Activated naive CD8-positive, alpha-beta T cell treated with anti-CD3 and anti-CD28 coated beads, Interleukin-2, amount 50 U/mL, for 16 hours (primary cell): ENCODE data around the gene ESRRG.

ENCODE experiments used
- DNase-seq: peaks from one replicate; pipeline ENCODE4 v3.0.0-alpha.2; 2020; ENCODE audit warnings: low read depth, low spot score

Gene ESRRG

GRCh38 chr1:216518844-216519627 lies 204.2 kb downstream of the ESRRG start:
- DNase-seq: no peak

GRCh38 chr1:216502528-216503162 lies 220.6 kb downstream of the ESRRG start:
- no peak for DNase-seq

GRCh38 chr1:216500273-216500967 lies 222.8 kb downstream of the ESRRG start:
- no peak for DNase-seq

GRCh38 chr1:216499581-216500272 lies 223.5 kb downstream of the ESRRG start:
- DNase-seq: no peak

GRCh38 chr1:216498277-216498676 lies 225.0 kb downstream of the ESRRG start:
- DNase-seq: no peak

DNA sequence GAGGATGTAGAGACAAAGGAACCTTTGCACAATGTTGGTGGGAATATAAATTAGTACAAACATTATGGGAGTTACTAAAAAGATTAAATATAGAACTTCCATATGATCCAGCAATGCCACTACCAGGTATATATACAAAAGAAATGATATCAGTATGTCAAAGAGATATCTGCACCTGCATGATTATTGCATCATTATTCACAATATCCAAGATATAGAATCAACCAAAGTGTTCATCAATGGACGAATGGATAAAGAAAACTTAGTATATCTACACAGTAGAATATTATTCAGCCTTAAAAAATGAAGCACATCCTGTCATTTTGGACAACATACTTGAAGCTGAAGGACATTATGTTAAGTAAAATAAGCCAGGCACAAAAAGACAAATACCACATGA lies 238.2 kb downstream of the ESRRG start:
- DNase-seq: no peak

- DNase-seq: no peak
Observed at GRCh38 chr1:216483672-216484401, 239.4 kb downstream of the ESRRG start.

DNA sequence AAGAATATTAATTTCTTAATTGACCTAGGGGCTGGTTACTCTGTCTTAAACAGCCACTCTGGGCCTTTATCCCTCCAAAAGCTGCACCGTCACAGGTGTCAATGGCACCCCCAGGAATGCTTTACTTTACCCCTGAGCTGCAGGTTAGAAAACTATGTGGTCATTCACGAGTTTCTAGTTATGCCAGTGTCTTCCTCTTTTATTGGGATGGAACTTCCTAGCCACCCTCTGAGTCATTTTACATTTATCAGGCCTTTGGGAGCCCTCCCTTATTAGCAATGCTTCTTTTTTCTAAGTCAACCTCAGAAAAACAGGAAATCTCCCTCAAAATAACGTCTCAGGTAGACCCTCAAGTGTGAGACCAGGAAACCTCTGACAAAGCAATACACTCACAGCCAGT lies 240.6 kb downstream of the ESRRG start:
- no peak for DNase-seq

DNA sequence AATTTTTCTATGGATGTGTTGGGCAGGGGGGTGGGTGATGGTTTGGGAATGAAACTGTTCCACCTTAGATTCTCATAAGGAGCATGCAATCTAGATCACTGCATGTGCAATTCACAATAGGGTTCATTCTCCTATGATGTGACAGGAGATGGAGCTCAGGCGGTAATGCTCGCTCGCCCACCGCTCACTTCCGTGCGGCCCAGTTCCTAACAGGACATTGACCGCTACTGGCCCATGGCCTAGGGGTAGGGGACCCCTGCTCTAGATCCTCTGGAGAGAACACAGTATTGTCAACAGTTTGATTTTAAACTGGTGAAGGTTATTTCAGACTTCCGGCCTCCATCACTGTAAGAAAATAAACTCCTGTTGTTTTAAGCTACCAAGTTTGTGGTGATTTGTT lies 245.0 kb downstream of the ESRRG start:
- DNase-seq: no peak

DNA sequence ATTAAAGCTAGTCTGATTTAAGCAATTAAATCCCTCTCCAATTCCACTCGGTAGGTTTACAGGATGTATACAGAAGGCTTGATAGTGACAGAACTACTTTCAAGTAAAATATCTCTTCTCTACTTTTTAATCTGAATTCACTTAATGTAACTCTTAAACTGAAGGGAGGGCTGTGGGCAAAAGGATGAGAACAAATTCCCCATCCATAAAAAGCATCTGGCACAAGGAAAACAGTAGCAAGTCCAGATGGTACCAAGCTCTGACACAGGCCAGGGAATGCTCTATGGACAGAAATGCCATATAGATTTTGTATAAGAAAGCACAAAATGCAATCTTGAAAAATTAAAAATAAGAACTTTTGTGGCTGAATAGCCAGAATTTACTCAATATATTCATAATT lies 246.9 kb downstream of the ESRRG start:
- DNase-seq: no peak

- DNase-seq: no peak
Observed at GRCh38 chr1:216475659-216476276, 247.5 kb downstream of the ESRRG start.

GRCh38 chr1:216466162-216466801 lies 256.9 kb downstream of the ESRRG start:
- DNase-seq: no peak

GRCh38 chr1:216464489-216464888 lies 258.7 kb downstream of the ESRRG start:
- DNase-seq: no peak

GRCh38 chr1:216462066-216462775 lies 261.0 kb downstream of the ESRRG start:
- no peak for DNase-seq

- DNase-seq: no peak
Observed at GRCh38 chr1:216461466-216461865, 261.8 kb downstream of the ESRRG start.

- DNase-seq: no peak
Observed at GRCh38 chr1:216459651-216460207, 263.5 kb downstream of the ESRRG start.

DNA sequence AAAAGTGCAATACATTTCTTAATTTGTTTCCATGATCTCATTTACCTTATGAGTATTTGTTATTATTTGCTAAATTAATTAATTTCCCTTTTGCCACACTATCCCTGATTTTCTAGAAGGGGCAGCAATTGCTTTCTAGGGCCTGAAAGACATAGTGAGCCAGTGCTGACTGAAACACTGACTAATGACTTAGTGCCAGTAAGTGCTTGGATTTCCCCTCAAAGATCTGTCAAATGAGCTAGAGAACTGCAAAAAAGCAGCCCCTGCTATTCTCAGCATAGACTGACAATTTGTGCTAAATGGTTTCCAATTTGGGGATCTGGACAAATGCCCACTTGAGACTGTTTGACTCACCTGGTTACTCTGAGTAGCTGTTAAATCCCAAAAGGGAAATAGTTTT lies 264.4 kb downstream of the ESRRG start:
- DNase-seq: no peak

- no peak for DNase-seq
Observed at GRCh38 chr1:216457356-216457755, 265.9 kb downstream of the ESRRG start.

- DNase-seq: no peak
Observed at GRCh38 chr1:216456682-216457081, 266.5 kb downstream of the ESRRG start.

- DNase-seq: no peak
Observed at GRCh38 chr1:216453777-216454176, 269.5 kb downstream of the ESRRG start.
